ENCODE measurements around the gene PLCB1.

The PLCB1 gene

GRCh38 chr20:8246153-8246552, 114.1 kb downstream of the PLCB1 start:
- no peak for DNase-seq (ENCODE audit: low spot score)

GRCh38 chr20:8246716-8247115, 114.7 kb downstream of the PLCB1 start:
- no peak for DNase-seq (ENCODE audit: low spot score)

- no peak for DNase-seq (ENCODE audit: low spot score)
These were observed 116.0 kb downstream of the PLCB1 start for GRCh38 chr20:8248051-8248450.

GRCh38 chr20:8249634-8250033, 117.6 kb downstream of the PLCB1 start:
- no peak for DNase-seq (ENCODE audit: low spot score)

- no peak for DNase-seq (ENCODE audit: low spot score)
These were observed 118.6 kb downstream of the PLCB1 start for GRCh38 chr20:8250539-8251200.

GRCh38 chr20:8251201-8251575, 119.1 kb downstream of the PLCB1 start:
- DNase-seq (ENCODE audit: low spot score) = no peak

GRCh38 chr20:8254911-8255582, 123.0 kb downstream of the PLCB1 start:
- DNase-seq (ENCODE audit: low spot score) = no peak

- DNase-seq (ENCODE audit: low spot score) = no peak
These were observed 124.0 kb downstream of the PLCB1 start for GRCh38 chr20:8255945-8256632.

- no peak for DNase-seq (ENCODE audit: low spot score)
These were observed 128.8 kb downstream of the PLCB1 start for GRCh38 chr20:8260837-8261251.

GRCh38 chr20:8262721-8263120, 130.7 kb downstream of the PLCB1 start:
- no peak for DNase-seq (ENCODE audit: low spot score)

- DNase-seq (ENCODE audit: low spot score) = no peak
These were observed 133.5 kb downstream of the PLCB1 start for GRCh38 chr20:8265588-8265987.

GRCh38 chr20:8267009-8267408, 134.9 kb downstream of the PLCB1 start:
- no peak for DNase-seq (ENCODE audit: low spot score)

- no peak for DNase-seq (ENCODE audit: low spot score)
These were observed 139.7 kb downstream of the PLCB1 start for GRCh38 chr20:8271727-8272126.

- DNase-seq (ENCODE audit: low spot score) = no peak
These were observed 140.7 kb downstream of the PLCB1 start for GRCh38 chr20:8272766-8273165.

GRCh38 chr20:8284902-8285301, 152.8 kb downstream of the PLCB1 start:
- DNase-seq (ENCODE audit: low spot score) = no peak

GRCh38 chr20:8287340-8287739, 155.3 kb downstream of the PLCB1 start:
- no peak for DNase-seq (ENCODE audit: low spot score)

GRCh38 chr20:8291200-8291599, 159.1 kb downstream of the PLCB1 start:
- DNase-seq (ENCODE audit: low spot score) = no peak

GRCh38 chr20:8291873-8292272, 159.8 kb downstream of the PLCB1 start:
- no peak for DNase-seq (ENCODE audit: low spot score)

GRCh38 chr20:8292793-8293192, 160.7 kb downstream of the PLCB1 start:
- no peak for DNase-seq (ENCODE audit: low spot score)

GRCh38 chr20:8293750-8294149, 161.7 kb downstream of the PLCB1 start:
- no peak for DNase-seq (ENCODE audit: low spot score)

- DNase-seq (ENCODE audit: low spot score) = no peak
These were observed 164.5 kb downstream of the PLCB1 start for GRCh38 chr20:8296536-8296935.

GRCh38 chr20:8298426-8299043, 166.5 kb downstream of the PLCB1 start:
- no peak for DNase-seq (ENCODE audit: low spot score)

- DNase-seq (ENCODE audit: low spot score) = no peak
These were observed 167.9 kb downstream of the PLCB1 start for GRCh38 chr20:8299921-8300320.

All from left forelimb (tissue), 1 donor.